ENCODE data around the gene CEACAM20. TPM values are rescaled to one million over a fixed set of nuclear protein-coding genes. Genes with fewer than 3 reads are reported as not detected.

The CEACAM20 gene
- under 1 TPM in 2 of 4 donors, not detected in 2; 0.48 to 0.68 TPM for total RNA-seq

GRCh38 chr19:44529536-44529935 is at the start of gene CEACAM20:
TSS of gene CEACAM20 (minus strand) at chr19:44529675. CDS start at chr19:44529509, 166 bp downstream.
- no peak within 1 kb of the TSS for H3K27ac ChIP-seq
- intact Hi-C loops (cut with DNase I; ENCODE audit: low total_unique reads) = no loop called here

GRCh38 chr19:44577566-44577874 is 48.0 kb upstream of the CEACAM20 start:
- in situ Hi-C loops (cut with MboI; ENCODE audit: low pct_ligation_motif_present in 1 of 4, low pct_unique_long_range_greater_than_20kb in 1 of 4, low sequenced_read_pairs in 3 of 4) = loop anchor here in 2 of 4 donors (10.0 to 25.0 kb wide), 2 partner anchors 77 to 210 kb away; partner anchors contain the start of gene CBLC (in 1 of the 2)
- Histone ChIP-seq H3K36me3 (no peaks in the 10 kb centered on the region), H3K4me1 (peaks cover 0 to 15% (median 0%) of the 10 kb centered on the region in 4 donors), H3K4me3 (no peak overlapping the region), H3K27ac (no peak overlapping the region), H3K9me3 (no peaks in the 10 kb centered on the region), H3K27me3 (no peaks in the 10 kb centered on the region)
- WGBS, 2 donors (ENCODE audit: low coverage in 1 of 2) = 67 to 71% methylated on average over 1 of the region's 1 CpG
- DNase-seq = no peak
- intact Hi-C loops (cut with DNase I; ENCODE audit: low total_unique reads) = no loop called here
- TF ChIP-seq, protein P1, sequence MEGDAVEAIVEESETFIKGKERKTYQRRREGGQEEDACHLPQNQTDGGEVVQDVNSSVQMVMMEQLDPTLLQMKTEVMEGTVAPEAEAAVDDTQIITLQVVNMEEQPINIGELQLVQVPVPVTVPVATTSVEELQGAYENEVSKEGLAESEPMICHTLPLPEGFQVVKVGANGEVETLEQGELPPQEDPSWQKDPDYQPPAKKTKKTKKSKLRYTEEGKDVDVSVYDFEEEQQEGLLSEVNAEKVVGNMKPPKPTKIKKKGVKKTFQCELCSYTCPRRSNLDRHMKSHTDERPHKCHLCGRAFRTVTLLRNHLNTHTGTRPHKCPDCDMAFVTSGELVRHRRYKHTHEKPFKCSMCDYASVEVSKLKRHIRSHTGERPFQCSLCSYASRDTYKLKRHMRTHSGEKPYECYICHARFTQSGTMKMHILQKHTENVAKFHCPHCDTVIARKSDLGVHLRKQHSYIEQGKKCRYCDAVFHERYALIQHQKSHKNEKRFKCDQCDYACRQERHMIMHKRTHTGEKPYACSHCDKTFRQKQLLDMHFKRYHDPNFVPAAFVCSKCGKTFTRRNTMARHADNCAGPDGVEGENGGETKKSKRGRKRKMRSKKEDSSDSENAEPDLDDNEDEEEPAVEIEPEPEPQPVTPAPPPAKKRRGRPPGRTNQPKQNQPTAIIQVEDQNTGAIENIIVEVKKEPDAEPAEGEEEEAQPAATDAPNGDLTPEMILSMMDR (IDR thresholded peaks at IDR 0.05) = no peak

More at GRCh38 chr19:44529536-44529935, at the start of gene CEACAM20:
- Histone ChIP-seq H3K36me3 (no peaks in the 10 kb centered on the region), H3K4me1 (no peaks in the 10 kb centered on the region), H3K4me3 (no peak within 1 kb of the TSS), H3K27me3 (peaks cover 22% of the 10 kb centered on the region), H3K9me3 (no peaks in the 10 kb centered on the region)
- no peak for DNase-seq
- in situ Hi-C loops (cut with MboI; ENCODE audit: low pct_ligation_motif_present in 1 of 4, low pct_unique_long_range_greater_than_20kb in 1 of 4, low sequenced_read_pairs in 3 of 4) = no loop called here
- WGBS, 2 donors (ENCODE audit: low coverage in 1 of 2) = 63% methylated on average over 9 of the region's 9 CpGs; no CpG with 5 or more reads in 1 of the 2 donors
- no peak for TF ChIP-seq EP300 (IDR thresholded peaks at IDR 0.05; ENCODE audit: low read depth)
- TF ChIP-seq POLR2AphosphoS5 (IDR thresholded peaks at IDR 0.05) = no peak
- no peak for TF ChIP-seq POLR2A (IDR thresholded peaks at IDR 0.05)
- TF ChIP-seq, protein P1 (IDR thresholded peaks at IDR 0.05) = no peak

GRCh38 chr19:44576843-44577565 is 47.5 kb upstream of the CEACAM20 start:
- in situ Hi-C loops (cut with MboI; ENCODE audit: low pct_ligation_motif_present in 1 of 4, low pct_unique_long_range_greater_than_20kb in 1 of 4, low sequenced_read_pairs in 3 of 4) = loop anchor here in 2 of 4 donors (10.0 to 25.0 kb wide), 2 partner anchors 78 to 210 kb away; partner anchors contain the start of gene CBLC (in 1 of the 2)
- intact Hi-C loops (cut with DNase I; ENCODE audit: low total_unique reads) = no loop called here
- 60 to 62% methylated on average over 7 to 8 of the region's 8 CpGs for WGBS, 2 donors (ENCODE audit: low coverage in 1 of 2)
- Histone ChIP-seq H3K27me3 (no peaks in the 10 kb centered on the region), H3K36me3 (no peaks in the 10 kb centered on the region), H3K4me3 (no peak overlapping the region), H3K9me3 (no peaks in the 10 kb centered on the region), H3K27ac (no peak overlapping the region), H3K4me1 (peaks cover 0 to 15% (median 0%) of the 10 kb centered on the region in 4 donors)
- DNase-seq = peak; percentile 57
- no peak for TF ChIP-seq POLR2AphosphoS5 (IDR thresholded peaks at IDR 0.05)
- TF ChIP-seq POLR2A (IDR thresholded peaks at IDR 0.05) = no peak
- TF ChIP-seq EP300 (IDR thresholded peaks at IDR 0.05; ENCODE audit: low read depth) = no peak
- TF ChIP-seq, protein P1 (IDR thresholded peaks at IDR 0.05) = peak; percentile 43 to 74 (median 59)

DNA sequence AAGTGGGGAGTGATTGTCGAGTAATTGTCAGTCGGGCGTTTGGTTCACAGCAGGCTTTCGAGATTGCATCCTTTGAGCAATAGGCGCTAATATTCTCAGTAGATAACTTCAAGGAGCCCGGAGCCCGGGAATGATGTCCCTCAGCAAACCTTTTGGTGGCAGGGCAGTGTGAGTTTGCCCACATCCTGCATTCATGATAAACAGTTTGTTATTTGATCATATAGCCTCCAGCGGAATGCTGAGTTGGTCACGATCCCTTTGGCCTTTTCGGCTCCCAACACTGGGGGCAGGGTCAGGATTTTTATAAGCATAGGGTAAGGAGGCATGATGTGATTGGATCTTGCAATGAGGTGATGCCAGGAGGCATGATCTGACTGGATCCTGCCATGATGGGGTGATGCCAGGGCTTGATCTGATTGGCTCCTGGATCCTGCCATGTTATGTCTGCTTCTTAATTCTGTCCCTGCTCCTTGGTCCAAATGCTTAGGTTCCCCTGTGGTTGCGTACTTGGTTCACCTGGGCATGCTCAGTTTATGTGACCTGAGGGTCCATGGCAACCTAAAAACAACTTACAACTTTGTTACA is 45.7 kb upstream of the CEACAM20 start:
- WGBS, 2 donors (ENCODE audit: low coverage in 1 of 2) = 86% methylated on average over 11 of the region's 11 CpGs; no CpG with 5 or more reads in 1 of the 2 donors
- H3K27me3 ChIP-seq = no peaks in the 10 kb centered on the region
- H3K9me3 ChIP-seq = no peaks in the 10 kb centered on the region
- no peaks in the 10 kb centered on the region for H3K36me3 ChIP-seq
- intact Hi-C loops (cut with DNase I; ENCODE audit: low total_unique reads) (no loop called here), in situ Hi-C loops (cut with MboI; ENCODE audit: low pct_ligation_motif_present in 1 of 4, low pct_unique_long_range_greater_than_20kb in 1 of 4, low sequenced_read_pairs in 3 of 4) (loop anchor here in 2 of 4 donors (10.0 to 25.0 kb wide), 2 partner anchors 80 to 212 kb away; partner anchors contain the start of gene CBLC (in 1 of the 2))
- H3K4me1 ChIP-seq = peaks cover 0 to 5% (median 1%) of the 10 kb centered on the region in 4 donors
- no peak overlapping the region for H3K4me3 ChIP-seq
- no peak overlapping the region for H3K27ac ChIP-seq
- no peak for DNase-seq
- no peak for TF ChIP-seq EP300 (IDR thresholded peaks at IDR 0.05; ENCODE audit: low read depth)
- no peak for TF ChIP-seq POLR2A (IDR thresholded peaks at IDR 0.05)
- TF ChIP-seq, protein P1 (IDR thresholded peaks at IDR 0.05) = no peak
- TF ChIP-seq POLR2AphosphoS5 (IDR thresholded peaks at IDR 0.05) = no peak
